ENCODE measurements around the gene ZNF445.

GRCh38 chr3:44400771-44401170 is 76.7 kb downstream of the ZNF445 start:
- no peak for TF ChIP-seq CTCF (IDR thresholded peaks at IDR 0.05)
- TF ChIP-seq POLR2A (IDR thresholded peaks at IDR 0.05) = no peak
- no peak for TF ChIP-seq EP300 (IDR thresholded peaks at IDR 0.05)
